ENCODE data around the gene RAB5B.

DNA sequence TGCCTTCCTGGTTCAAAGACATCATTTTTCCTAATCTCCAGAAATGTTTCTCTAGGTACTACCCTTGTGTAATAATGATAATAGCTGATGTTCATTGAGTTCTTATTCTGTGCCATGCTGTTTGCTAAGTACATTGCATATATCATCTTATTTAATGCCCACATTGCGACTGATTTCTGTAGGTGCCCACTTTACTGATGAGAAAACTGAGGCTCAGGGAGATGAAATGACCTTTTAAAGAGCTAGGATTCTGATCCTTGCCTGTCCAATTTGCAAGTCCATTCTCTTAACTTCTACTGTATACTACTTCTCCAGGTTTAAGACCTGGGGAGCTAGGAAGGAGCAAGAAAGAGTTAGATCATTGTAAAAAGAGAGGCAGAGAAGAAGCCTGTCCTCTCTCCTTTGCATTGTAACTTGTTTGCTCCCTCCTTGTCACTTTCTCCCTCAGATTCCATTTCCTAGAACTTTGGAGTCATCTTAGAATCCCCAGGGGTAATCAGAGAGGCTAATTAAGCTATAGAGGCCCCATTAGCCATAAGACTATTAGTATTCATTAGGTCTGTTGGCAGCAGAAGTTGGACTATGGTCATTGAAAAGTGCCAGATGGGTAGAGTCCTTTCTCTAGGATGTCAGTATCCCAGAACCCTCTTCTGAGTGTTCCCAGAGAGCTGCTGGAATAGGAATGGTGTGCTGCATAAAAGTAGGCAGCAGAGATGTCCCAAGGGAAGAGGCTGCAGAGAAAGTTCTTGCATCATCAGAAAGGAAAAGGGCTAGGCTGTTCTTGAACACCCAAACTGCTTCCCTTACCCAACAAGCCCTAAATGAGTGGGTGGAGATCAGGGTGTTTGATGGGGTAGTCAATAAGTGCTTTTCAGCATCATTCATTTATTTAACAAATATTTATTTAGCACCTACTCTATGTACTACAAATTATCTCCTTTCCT is 39.8 kb upstream of the RAB5B start:
- TF ChIP-seq, protein P1, sequence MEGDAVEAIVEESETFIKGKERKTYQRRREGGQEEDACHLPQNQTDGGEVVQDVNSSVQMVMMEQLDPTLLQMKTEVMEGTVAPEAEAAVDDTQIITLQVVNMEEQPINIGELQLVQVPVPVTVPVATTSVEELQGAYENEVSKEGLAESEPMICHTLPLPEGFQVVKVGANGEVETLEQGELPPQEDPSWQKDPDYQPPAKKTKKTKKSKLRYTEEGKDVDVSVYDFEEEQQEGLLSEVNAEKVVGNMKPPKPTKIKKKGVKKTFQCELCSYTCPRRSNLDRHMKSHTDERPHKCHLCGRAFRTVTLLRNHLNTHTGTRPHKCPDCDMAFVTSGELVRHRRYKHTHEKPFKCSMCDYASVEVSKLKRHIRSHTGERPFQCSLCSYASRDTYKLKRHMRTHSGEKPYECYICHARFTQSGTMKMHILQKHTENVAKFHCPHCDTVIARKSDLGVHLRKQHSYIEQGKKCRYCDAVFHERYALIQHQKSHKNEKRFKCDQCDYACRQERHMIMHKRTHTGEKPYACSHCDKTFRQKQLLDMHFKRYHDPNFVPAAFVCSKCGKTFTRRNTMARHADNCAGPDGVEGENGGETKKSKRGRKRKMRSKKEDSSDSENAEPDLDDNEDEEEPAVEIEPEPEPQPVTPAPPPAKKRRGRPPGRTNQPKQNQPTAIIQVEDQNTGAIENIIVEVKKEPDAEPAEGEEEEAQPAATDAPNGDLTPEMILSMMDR (IDR thresholded peaks at IDR 0.05; ENCODE audit: low read length) = no peak
- no peak for TF ChIP-seq EZH2 (IDR thresholded peaks at IDR 0.05; ENCODE audit: borderline replicate concordance, low read length)

Measured in OCI-LY1 (cell line).